ENCODE data around the gene PRPF18. TPM values are rescaled to one million over a fixed set of nuclear protein-coding genes. Genes with fewer than 3 reads are reported as not detected.

Gene PRPF18
- total and polyA plus RNA-seq, 3 experiments from 2014 or later = 26.3 to 47.9 (median 28.2) TPM

GRCh38 chr10:13563481-13564445 lies 23.0 kb upstream of the PRPF18 start:
- no peak for DNase-seq
- H3K4me1 ChIP-seq (ENCODE audit: insufficient read depth, low read length) = no peaks in the 10 kb centered on the region
- CTCF ChIA-PET = no interaction called here
- Mint-ChIP-seq H3K4me1 (no peaks in the 10 kb centered on the region), H3K9me3 (peaks cover 0 to 1% (median 0%) of the 10 kb centered on the region in 5 donors), H3K27ac (no peak overlapping the region), H3K36me3 (no peaks in the 10 kb centered on the region), H3K4me3 (no peak overlapping the region), H3K27me3 (peaks cover 10 to 45% of the 10 kb centered on the region in 2 donors)
- no peak overlapping the region for H3K4me3 ChIP-seq (ENCODE audit: low read length)
- no peak overlapping the region for H3K27ac ChIP-seq (ENCODE audit: low read depth, low read length)
- no peaks in the 10 kb centered on the region for H3K36me3 ChIP-seq (ENCODE audit: insufficient read depth, low read length)
- POLR2A ChIA-PET = no interaction called here
- H3K27me3 ChIP-seq (ENCODE audit: insufficient read depth, low read length, poor library complexity, severe bottlenecking) = no peaks in the 10 kb centered on the region
- H3K9me3 ChIP-seq (ENCODE audit: low read length) = no peaks in the 10 kb centered on the region

- no peaks in the 10 kb centered on the region for H3K27me3 ChIP-seq (ENCODE audit: insufficient read depth, low read length, poor library complexity, severe bottlenecking)
- peaks cover 12 to 50% of the 10 kb centered on the region in 2 donors for H3K27me3 Mint-ChIP-seq
- H3K4me1 Mint-ChIP-seq = no peaks in the 10 kb centered on the region
- H3K4me3 Mint-ChIP-seq = no peak overlapping the region
- no peaks in the 10 kb centered on the region for H3K9me3 ChIP-seq (ENCODE audit: low read length)
- no peak overlapping the region for H3K4me3 ChIP-seq (ENCODE audit: low read length)
- no peaks in the 10 kb centered on the region for H3K36me3 Mint-ChIP-seq
- DNase-seq = no peak
- ChIA-PET CTCF (no interaction called here), POLR2A (no interaction called here)
- H3K36me3 ChIP-seq (ENCODE audit: insufficient read depth, low read length) = no peaks in the 10 kb centered on the region
- H3K27ac ChIP-seq (ENCODE audit: low read depth, low read length) = no peak overlapping the region
- no peaks in the 10 kb centered on the region for H3K4me1 ChIP-seq (ENCODE audit: insufficient read depth, low read length)
- H3K27ac Mint-ChIP-seq = no peak overlapping the region
- H3K9me3 Mint-ChIP-seq = peaks cover 0 to 2% (median 0%) of the 10 kb centered on the region in 5 donors
Observed at GRCh38 chr10:13564576-13564975, 22.2 kb upstream of the PRPF18 start.

GRCh38 chr10:13567030-13567429 lies 19.7 kb upstream of the PRPF18 start:
- no peak for DNase-seq
- no peaks in the 10 kb centered on the region for H3K4me1 ChIP-seq (ENCODE audit: insufficient read depth, low read length)
- peaks cover 0 to 2% (median 0%) of the 10 kb centered on the region in 5 donors for H3K9me3 Mint-ChIP-seq
- H3K36me3 ChIP-seq (ENCODE audit: insufficient read depth, low read length) = no peaks in the 10 kb centered on the region
- H3K27ac ChIP-seq (ENCODE audit: low read depth, low read length) = no peak overlapping the region
- H3K27me3 Mint-ChIP-seq = peaks cover 13 to 49% of the 10 kb centered on the region in 2 donors
- H3K4me3 ChIP-seq (ENCODE audit: low read length) = no peak overlapping the region
- H3K27me3 ChIP-seq (ENCODE audit: insufficient read depth, low read length, poor library complexity, severe bottlenecking) = no peaks in the 10 kb centered on the region
- CTCF ChIA-PET = no interaction called here
- POLR2A ChIA-PET = no interaction called here
- no peak overlapping the region for H3K4me3 Mint-ChIP-seq
- H3K4me1 Mint-ChIP-seq = no peaks in the 10 kb centered on the region
- no peak overlapping the region for H3K27ac Mint-ChIP-seq
- no peaks in the 10 kb centered on the region for H3K9me3 ChIP-seq (ENCODE audit: low read length)
- no peaks in the 10 kb centered on the region for H3K36me3 Mint-ChIP-seq

- no peaks in the 10 kb centered on the region for H3K9me3 ChIP-seq (ENCODE audit: low read length)
- CTCF ChIA-PET = no interaction called here
- POLR2A ChIA-PET = no interaction called here
- no peak for DNase-seq
- H3K4me1 ChIP-seq (ENCODE audit: insufficient read depth, low read length) = no peaks in the 10 kb centered on the region
- no peak overlapping the region for H3K27ac ChIP-seq (ENCODE audit: low read depth, low read length)
- no peaks in the 10 kb centered on the region for H3K36me3 ChIP-seq (ENCODE audit: insufficient read depth, low read length)
- H3K9me3 Mint-ChIP-seq = peaks cover 5 to 12% (median 10%) of the 10 kb centered on the region in 5 donors
- H3K36me3 Mint-ChIP-seq = no peaks in the 10 kb centered on the region
- H3K4me3 ChIP-seq (ENCODE audit: low read length) = no peak overlapping the region
- H3K27ac Mint-ChIP-seq = no peak overlapping the region
- H3K4me1 Mint-ChIP-seq = peaks cover 0 to 4% (median 0%) of the 10 kb centered on the region in 3 donors
- H3K4me3 Mint-ChIP-seq = no peak overlapping the region
- no peaks in the 10 kb centered on the region for H3K27me3 ChIP-seq (ENCODE audit: insufficient read depth, low read length, poor library complexity, severe bottlenecking)
- H3K27me3 Mint-ChIP-seq = peaks cover 18 to 43% of the 10 kb centered on the region in 2 donors
Observed at GRCh38 chr10:13571541-13571940, 15.2 kb upstream of the PRPF18 start.

DNA sequence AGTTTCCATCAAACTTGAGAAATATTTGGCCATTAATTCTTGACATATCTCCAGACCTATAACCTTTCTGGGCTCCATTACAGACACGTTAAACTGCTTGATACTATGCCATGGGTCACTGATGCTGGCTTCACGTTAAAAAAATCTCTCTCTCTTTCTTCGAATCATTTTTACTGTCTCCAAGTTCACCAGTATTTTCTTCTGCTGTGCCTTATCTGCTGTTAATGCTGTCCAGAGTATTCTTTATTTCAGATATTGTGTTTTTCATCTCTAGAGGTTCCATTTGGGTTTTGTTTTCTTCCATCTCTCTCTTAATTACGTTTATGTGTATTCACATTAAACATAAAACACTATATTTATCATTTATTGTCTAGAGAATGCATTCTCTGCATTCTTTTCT lies 12.8 kb upstream of the PRPF18 start:
- no peak overlapping the region for H3K4me3 ChIP-seq (ENCODE audit: low read length)
- CTCF ChIA-PET = no interaction called here
- no peaks in the 10 kb centered on the region for H3K36me3 Mint-ChIP-seq
- peaks cover 18 to 45% of the 10 kb centered on the region in 2 donors for H3K27me3 Mint-ChIP-seq
- no peaks in the 10 kb centered on the region for H3K36me3 ChIP-seq (ENCODE audit: insufficient read depth, low read length)
- H3K27me3 ChIP-seq (ENCODE audit: insufficient read depth, low read length, poor library complexity, severe bottlenecking) = no peaks in the 10 kb centered on the region
- H3K27ac Mint-ChIP-seq = no peak overlapping the region
- H3K4me3 Mint-ChIP-seq = no peak overlapping the region
- no peaks in the 10 kb centered on the region for H3K9me3 ChIP-seq (ENCODE audit: low read length)
- no peaks in the 10 kb centered on the region for H3K4me1 ChIP-seq (ENCODE audit: insufficient read depth, low read length)
- H3K27ac ChIP-seq (ENCODE audit: low read depth, low read length) = no peak overlapping the region
- peaks cover 0 to 4% (median 0%) of the 10 kb centered on the region in 3 donors for H3K4me1 Mint-ChIP-seq
- peaks cover 5 to 12% (median 8%) of the 10 kb centered on the region in 5 donors for H3K9me3 Mint-ChIP-seq
- POLR2A ChIA-PET = no interaction called here
- DNase-seq = no peak

DNA sequence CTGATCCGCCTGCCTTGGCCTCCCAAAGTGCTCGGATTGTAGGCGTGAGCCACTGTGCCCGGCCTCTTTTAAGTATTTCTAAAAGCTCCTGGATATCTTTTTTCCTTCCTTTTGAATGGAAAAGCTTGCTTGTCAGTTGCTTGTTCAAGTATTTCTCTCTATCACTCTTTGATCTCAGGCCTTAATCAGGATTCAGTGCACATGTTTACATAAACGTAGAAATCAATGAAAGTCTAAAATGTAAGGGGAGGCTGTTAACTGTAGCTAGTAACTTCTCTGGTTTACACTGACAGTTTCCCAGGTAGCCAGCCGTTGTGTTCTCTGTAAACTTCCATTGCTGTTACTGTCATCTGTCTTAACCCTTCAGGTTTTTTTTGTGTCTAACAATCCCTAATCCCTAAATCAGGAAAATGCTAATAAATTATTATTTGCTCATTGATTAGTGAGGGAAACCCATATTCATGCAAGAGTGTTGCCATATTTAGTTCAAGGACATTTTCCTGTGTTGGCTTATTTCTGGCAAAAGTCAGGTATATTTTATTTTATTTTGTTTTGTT lies 1.5 kb upstream of the PRPF18 start:
- no peak overlapping the region for H3K4me3 Mint-ChIP-seq
- no peaks in the 10 kb centered on the region for H3K9me3 Mint-ChIP-seq
- Histone ChIP-seq H3K36me3 (ENCODE audit: insufficient read depth, low read length) (no peaks in the 10 kb centered on the region), H3K4me3 (ENCODE audit: low read length) (no peak overlapping the region), H3K9me3 (ENCODE audit: low read length) (no peaks in the 10 kb centered on the region), H3K27me3 (ENCODE audit: insufficient read depth, low read length, poor library complexity, severe bottlenecking) (no peaks in the 10 kb centered on the region), H3K27ac (ENCODE audit: low read depth, low read length) (no peak overlapping the region), H3K4me1 (ENCODE audit: insufficient read depth, low read length) (peaks cover 15% of the 10 kb centered on the region)
- ChIA-PET POLR2A (no interaction called here), CTCF (no interaction called here)
- peak overlapping the region in 1 of 8 donors; percentile 29 for H3K27ac Mint-ChIP-seq
- H3K36me3 Mint-ChIP-seq = peaks cover 0 to 17% (median 3%) of the 10 kb centered on the region in 3 donors
- peaks cover 21 to 46% of the 10 kb centered on the region in 2 donors for H3K27me3 Mint-ChIP-seq
- peaks cover 32 to 42% (median 38%) of the 10 kb centered on the region in 3 donors for H3K4me1 Mint-ChIP-seq
- no peak for DNase-seq

DNA sequence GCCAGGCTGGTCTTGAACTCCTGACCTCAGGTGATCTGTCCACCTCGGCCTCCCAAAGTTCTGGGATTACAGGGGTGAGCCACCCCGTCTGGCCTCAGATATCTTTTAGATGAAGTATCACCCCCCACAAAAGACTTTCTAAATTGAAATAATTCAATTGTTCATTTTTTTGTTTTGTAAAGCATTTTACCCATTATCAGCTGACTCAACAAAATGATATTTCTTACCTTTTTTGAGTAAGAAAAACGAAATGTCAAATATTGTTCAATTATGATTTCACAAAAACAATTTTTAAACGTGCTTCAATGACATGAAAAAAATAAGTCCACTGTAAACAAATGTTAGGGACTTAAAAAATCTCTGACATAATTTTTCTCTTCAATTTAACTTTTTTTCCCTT lies 822 bp upstream of the PRPF18 start:
- H3K4me3 Mint-ChIP-seq = peak overlapping the region in 4 of 7 donors; percentile 56 to 100 (median 98)
- H3K4me1 ChIP-seq (ENCODE audit: insufficient read depth, low read length) = peaks cover 15% of the 10 kb centered on the region
- peak overlapping the region in 4 of 8 donors; percentile 62 to 99 (median 86) for H3K27ac Mint-ChIP-seq
- no peaks in the 10 kb centered on the region for H3K36me3 ChIP-seq (ENCODE audit: insufficient read depth, low read length)
- H3K36me3 Mint-ChIP-seq = peaks cover 0 to 19% (median 3%) of the 10 kb centered on the region in 3 donors
- DNase-seq = no peak
- POLR2A ChIA-PET = no interaction called here
- H3K9me3 Mint-ChIP-seq = no peaks in the 10 kb centered on the region
- no peaks in the 10 kb centered on the region for H3K9me3 ChIP-seq (ENCODE audit: low read length)
- H3K4me1 Mint-ChIP-seq = peaks cover 34 to 47% (median 43%) of the 10 kb centered on the region in 3 donors
- peaks cover 17 to 40% of the 10 kb centered on the region in 2 donors for H3K27me3 Mint-ChIP-seq
- no peak overlapping the region for H3K4me3 ChIP-seq (ENCODE audit: low read length)
- H3K27ac ChIP-seq (ENCODE audit: low read depth, low read length) = no peak overlapping the region
- H3K27me3 ChIP-seq (ENCODE audit: insufficient read depth, low read length, poor library complexity, severe bottlenecking) = no peaks in the 10 kb centered on the region
- CTCF ChIA-PET = interaction anchor here (1.1 to 1.8 kb wide), 2 partner anchors 10 kb away, joined by 3 to 8 read pairs; no protein-coding TSS in a partner anchor

DNA sequence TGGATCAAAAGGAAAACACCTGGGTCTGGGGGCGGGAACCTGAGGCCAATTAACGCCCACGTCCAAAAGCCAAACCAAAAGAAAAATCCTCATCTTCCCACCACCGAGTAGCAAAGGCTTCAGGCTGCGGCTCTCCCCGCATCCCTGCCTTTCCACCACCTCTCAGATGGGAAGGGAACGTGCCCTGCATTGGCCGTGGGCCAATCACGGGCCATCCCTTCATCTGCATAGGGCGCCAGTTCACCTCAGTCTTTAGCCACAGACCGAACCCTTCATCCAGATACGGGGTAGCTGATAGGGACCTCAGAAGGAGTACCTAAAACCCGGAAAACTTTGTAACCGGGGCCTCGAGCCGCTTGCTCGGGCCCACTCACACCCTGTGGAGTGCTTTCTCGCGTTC lies 626 bp downstream of the PRPF18 start:
- peak in 1 of 5 donors; percentile 46 for DNase-seq
- no peaks in the 10 kb centered on the region for H3K9me3 Mint-ChIP-seq
- H3K27ac ChIP-seq (ENCODE audit: low read depth, low read length) = peak overlapping the region; percentile 76
- no peaks in the 10 kb centered on the region for H3K9me3 ChIP-seq (ENCODE audit: low read length)
- H3K36me3 Mint-ChIP-seq = peaks cover 0 to 34% (median 3%) of the 10 kb centered on the region in 3 donors
- peaks cover 41 to 58% (median 52%) of the 10 kb centered on the region in 3 donors for H3K4me1 Mint-ChIP-seq
- peaks cover 11 to 26% of the 10 kb centered on the region in 2 donors for H3K27me3 Mint-ChIP-seq
- peak overlapping the region; percentile 100 for H3K4me3 ChIP-seq (ENCODE audit: low read length)
- H3K27me3 ChIP-seq (ENCODE audit: insufficient read depth, low read length, poor library complexity, severe bottlenecking) = no peaks in the 10 kb centered on the region
- CTCF ChIA-PET = interaction anchor here (0.7 to 1.8 kb wide), 5 partner anchors 11 to 244 kb away, joined by 3 to 8 read pairs (median 3); no protein-coding TSS in a partner anchor
- POLR2A ChIA-PET = interaction anchor here (1.1 kb wide), 1 partner anchor 285 kb away, joined by 5 read pairs; no protein-coding TSS in a partner anchor
- peaks cover 5% of the 10 kb centered on the region for H3K36me3 ChIP-seq (ENCODE audit: insufficient read depth, low read length)
- H3K27ac Mint-ChIP-seq = peak overlapping the region in 7 of 8 donors; percentile 95 to 100 (median 99)
- peak overlapping the region; percentile 98 to 100 (median 100) for H3K4me3 Mint-ChIP-seq
- H3K4me1 ChIP-seq (ENCODE audit: insufficient read depth, low read length) = peaks cover 15% of the 10 kb centered on the region

Measured in CD8-positive, alpha-beta memory T cell (primary cell).